Measurements from ENCODE around the gene KIRREL3. TPM values are rescaled to one million over a fixed set of nuclear protein-coding genes. Genes with fewer than 3 reads are reported as not detected.

Gene KIRREL3
- total and polyA plus RNA-seq, 2 donors (not counting 3 experiments of a cell fraction or from before 2014, with no cell fraction given): not detected

DNA sequence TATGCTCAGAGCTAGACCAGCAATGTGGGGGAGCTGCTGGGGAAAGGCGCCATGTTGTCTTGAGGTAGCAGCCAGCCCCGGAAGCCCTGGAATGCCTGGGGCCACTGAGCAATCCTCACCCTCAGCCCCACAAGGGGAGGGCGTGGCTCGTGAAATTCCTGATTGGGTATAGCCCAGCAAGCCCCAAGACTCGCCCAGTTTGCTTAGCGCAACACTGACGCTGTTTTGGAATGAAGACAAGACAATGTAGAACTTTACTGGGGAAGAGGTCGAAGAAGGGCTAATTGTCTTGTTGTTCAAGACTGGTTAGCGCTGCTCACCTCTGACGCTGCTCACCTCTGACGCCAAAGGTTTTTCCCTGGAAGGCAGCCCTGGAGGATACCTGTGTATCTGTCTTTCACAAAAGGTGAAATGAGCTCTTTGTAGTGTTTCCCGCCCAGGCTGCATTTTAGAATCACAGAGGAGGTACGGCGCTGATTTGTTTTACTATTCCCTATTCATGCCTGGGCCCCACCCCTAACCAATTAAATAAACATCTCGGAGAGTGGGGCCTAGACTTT, 597.5 kb downstream of the KIRREL3 start:
- no peak for DNase-seq (ENCODE audit: low read depth, low spot score)
- ChIA-PET POLR2A (no interaction called here), CTCF (no interaction called here)
- peaks cover 0 to 3% of the 10 kb centered on the region in 2 experiments for H3K36me3 ChIP-seq (ENCODE audit: control insufficient read depth in 2 of 2, extremely low read depth in 1 of 2, insufficient read depth in 2 of 2, low read length in 2 of 2)
- dilution Hi-C loops (cut with MboI; ENCODE audit: extremely low pct_ligation_motif_present, low sequenced_read_pairs) (no loop called here), intact Hi-C loops (cut with micrococcal nuclease) (no loop called here)
- no peaks in the 10 kb centered on the region for H3K9me3 ChIP-seq (replicated peaks; ENCODE audit: control insufficient read depth, insufficient read depth, low read length)
- no peak overlapping the region for H3K4me2 ChIP-seq (ENCODE audit: insufficient read depth, low read length)
- FAIRE-seq: no peak
- no peaks in the 10 kb centered on the region for H3K4me1 ChIP-seq (ENCODE audit: control insufficient read depth, extremely low read depth, insufficient read depth, low read length)
- H3K79me2 ChIP-seq (ENCODE audit: control insufficient read depth, insufficient read depth, low read length): no peaks in the 10 kb centered on the region
- H3K27me3 ChIP-seq (ENCODE audit: control insufficient read depth in 2 of 2, insufficient read depth in 2 of 2, low read length in 2 of 2): no peaks in the 10 kb centered on the region
- BruUV-seq (replicated peaks): no TSS peak
- no peaks in the 10 kb centered on the region for H3K9me1 ChIP-seq (replicated peaks; ENCODE audit: control insufficient read depth, extremely low read depth, insufficient read depth, low read length)
- H2AFZ ChIP-seq (ENCODE audit: low read depth, low read length): no peak overlapping the region
- no peak for TF ChIP-seq JUN (IDR thresholded peaks at IDR 0.05; ENCODE audit: borderline replicate concordance, insufficient read depth, insufficient read length, low read depth)
- TF ChIP-seq, protein P1, sequence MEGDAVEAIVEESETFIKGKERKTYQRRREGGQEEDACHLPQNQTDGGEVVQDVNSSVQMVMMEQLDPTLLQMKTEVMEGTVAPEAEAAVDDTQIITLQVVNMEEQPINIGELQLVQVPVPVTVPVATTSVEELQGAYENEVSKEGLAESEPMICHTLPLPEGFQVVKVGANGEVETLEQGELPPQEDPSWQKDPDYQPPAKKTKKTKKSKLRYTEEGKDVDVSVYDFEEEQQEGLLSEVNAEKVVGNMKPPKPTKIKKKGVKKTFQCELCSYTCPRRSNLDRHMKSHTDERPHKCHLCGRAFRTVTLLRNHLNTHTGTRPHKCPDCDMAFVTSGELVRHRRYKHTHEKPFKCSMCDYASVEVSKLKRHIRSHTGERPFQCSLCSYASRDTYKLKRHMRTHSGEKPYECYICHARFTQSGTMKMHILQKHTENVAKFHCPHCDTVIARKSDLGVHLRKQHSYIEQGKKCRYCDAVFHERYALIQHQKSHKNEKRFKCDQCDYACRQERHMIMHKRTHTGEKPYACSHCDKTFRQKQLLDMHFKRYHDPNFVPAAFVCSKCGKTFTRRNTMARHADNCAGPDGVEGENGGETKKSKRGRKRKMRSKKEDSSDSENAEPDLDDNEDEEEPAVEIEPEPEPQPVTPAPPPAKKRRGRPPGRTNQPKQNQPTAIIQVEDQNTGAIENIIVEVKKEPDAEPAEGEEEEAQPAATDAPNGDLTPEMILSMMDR (IDR thresholded peaks at IDR 0.05; ENCODE audit: extremely low read depth in 1 of 2, insufficient read depth in 1 of 2, low read depth in 1 of 2, low read length in 2 of 2): no peak
- TF ChIP-seq, protein P2, sequence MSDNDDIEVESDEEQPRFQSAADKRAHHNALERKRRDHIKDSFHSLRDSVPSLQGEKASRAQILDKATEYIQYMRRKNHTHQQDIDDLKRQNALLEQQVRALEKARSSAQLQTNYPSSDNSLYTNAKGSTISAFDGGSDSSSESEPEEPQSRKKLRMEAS (IDR thresholded peaks at IDR 0.05; ENCODE audit: insufficient read depth, insufficient read length): no peak
- no peak for TF ChIP-seq POLR2A (IDR thresholded peaks at IDR 0.05; ENCODE audit: low read depth, low read length)
- no peak for TF ChIP-seq FOS (IDR thresholded peaks at IDR 0.05; ENCODE audit: borderline replicate concordance, insufficient read depth, low read length)
- no peak for TF ChIP-seq MYC (IDR thresholded peaks at IDR 0.05; ENCODE audit: low read depth, low read length)
- TF ChIP-seq GATA2 (IDR thresholded peaks at IDR 0.05; ENCODE audit: insufficient read depth, insufficient read length, low read depth, low read length): no peak
- no peak for TF ChIP-seq EZH2 (IDR thresholded peaks at IDR 0.05; ENCODE audit: borderline replicate concordance, low read depth, low read length, severe bottlenecking)
- TF ChIP-seq POLR2AphosphoS5 (IDR thresholded peaks at IDR 0.05; ENCODE audit: insufficient read depth, low read depth, low read length): no peak
- no peaks in the 10 kb centered on the region for H4K20me1 ChIP-seq (replicated peaks; ENCODE audit: control insufficient read depth, extremely low read depth, insufficient read depth, low read length)
- H3K4me3 ChIP-seq (replicated peaks in 1 of 3; ENCODE audit: insufficient read depth in 1 of 3, low read depth in 1 of 3, low read length in 3 of 3): no peak overlapping the region
- H3K9ac ChIP-seq (replicated peaks; ENCODE audit: extremely low read depth, insufficient read depth, low read length): no peak overlapping the region
- no peak overlapping the region for H3K27ac ChIP-seq (ENCODE audit: insufficient read depth, low read depth, low read length)

Measured in endothelial cell of umbilical vein (primary cell).